ENCODE measurements around the gene MYCBPAP.

The MYCBPAP gene

GRCh38 chr17:50487213-50488096, 20.8 kb upstream of the MYCBPAP start:
- DNase-seq (ENCODE audit: low read depth in 3 of 3), result no peak

- DNase-seq (ENCODE audit: low read depth in 3 of 3), result no peak
Measured at GRCh38 chr17:50488880-50489279, 19.4 kb upstream of the MYCBPAP start.

GRCh38 chr17:50491505-50491904, 16.7 kb upstream of the MYCBPAP start:
- DNase-seq (ENCODE audit: low read depth in 3 of 3), result no peak

GRCh38 chr17:50492214-50492613, 16.0 kb upstream of the MYCBPAP start:
- no peak for DNase-seq (ENCODE audit: low read depth in 3 of 3)

- DNase-seq (ENCODE audit: low read depth in 3 of 3), result no peak
Measured at GRCh38 chr17:50493744-50494143, 14.5 kb upstream of the MYCBPAP start.

GRCh38 chr17:50495217-50495823, 12.9 kb upstream of the MYCBPAP start:
- DNase-seq (ENCODE audit: low read depth in 3 of 3), result no peak

GRCh38 chr17:50495918-50496317, 12.3 kb upstream of the MYCBPAP start:
- DNase-seq (ENCODE audit: low read depth in 3 of 3), result no peak

- no peak for DNase-seq (ENCODE audit: low read depth in 3 of 3)
Measured at GRCh38 chr17:50498021-50498874, 10.0 kb upstream of the MYCBPAP start.

GRCh38 chr17:50499270-50499669, 9.0 kb upstream of the MYCBPAP start:
- no peak for DNase-seq (ENCODE audit: low read depth in 3 of 3)

GRCh38 chr17:50499721-50500120, 8.5 kb upstream of the MYCBPAP start:
- DNase-seq (ENCODE audit: low read depth in 3 of 3), result no peak

- no peak for DNase-seq (ENCODE audit: low read depth in 3 of 3)
Measured at GRCh38 chr17:50501054-50501453, 7.2 kb upstream of the MYCBPAP start.

GRCh38 chr17:50502301-50502990, 5.8 kb upstream of the MYCBPAP start:
- DNase-seq (ENCODE audit: low read depth in 3 of 3), result no peak

GRCh38 chr17:50505591-50506130, 2.6 kb upstream of the MYCBPAP start:
- no peak for DNase-seq (ENCODE audit: low read depth in 3 of 3)

- no peak for DNase-seq (ENCODE audit: low read depth in 3 of 3)
Measured at GRCh38 chr17:50506298-50506697, 1.9 kb upstream of the MYCBPAP start.

- no peak for DNase-seq (ENCODE audit: low read depth in 3 of 3)
Measured at GRCh38 chr17:50508573-50509460, 578 bp downstream of the MYCBPAP start.

- DNase-seq (ENCODE audit: low read depth in 3 of 3), result no peak
Measured at GRCh38 chr17:50511058-50511457, 2.8 kb downstream of the MYCBPAP start.

- DNase-seq (ENCODE audit: low read depth in 3 of 3), result no peak
Measured at GRCh38 chr17:50513495-50513894, 5.3 kb downstream of the MYCBPAP start.

- DNase-seq (ENCODE audit: low read depth in 3 of 3), result no peak
Measured at GRCh38 chr17:50514388-50514787, 6.1 kb downstream of the MYCBPAP start.

- no peak for DNase-seq (ENCODE audit: low read depth in 3 of 3)
Measured at GRCh38 chr17:50514936-50515702, 6.9 kb downstream of the MYCBPAP start.

GRCh38 chr17:50517011-50517410, 8.8 kb downstream of the MYCBPAP start:
- DNase-seq (ENCODE audit: low read depth in 3 of 3), result no peak
